Raji (cell line): ENCODE results near the gene ZNF554.

Experiments used
- POLR2A ChIP-seq: IDR thresholded peaks from 2 replicates; pipeline ENCODE4 v1.6.1; 2011; ENCODE audit warnings: low read depth, low read length, control low read depth; ENCODE audit not compliant: insufficient read depth

The ZNF554 gene

GRCh38 chr19:2810141-2811091 lies 9.3 kb upstream of the ZNF554 start:
- no peak for TF ChIP-seq POLR2A

GRCh38 chr19:2811221-2811722 lies 8.4 kb upstream of the ZNF554 start:
- no peak for TF ChIP-seq POLR2A

GRCh38 chr19:2811735-2812413 lies 7.8 kb upstream of the ZNF554 start:
- no peak for TF ChIP-seq POLR2A

GRCh38 chr19:2812414-2813234 lies 7.0 kb upstream of the ZNF554 start:
- TF ChIP-seq POLR2A, result no peak

- no peak for TF ChIP-seq POLR2A
Measured at GRCh38 chr19:2813235-2814160, 6.2 kb upstream of the ZNF554 start.

GRCh38 chr19:2814426-2814825 lies 5.2 kb upstream of the ZNF554 start:
- TF ChIP-seq POLR2A, result no peak

GRCh38 chr19:2815191-2815614 lies 4.5 kb upstream of the ZNF554 start:
- no peak for TF ChIP-seq POLR2A

GRCh38 chr19:2815923-2816322 lies 3.7 kb upstream of the ZNF554 start:
- no peak for TF ChIP-seq POLR2A

GRCh38 chr19:2816641-2817040 lies 3.0 kb upstream of the ZNF554 start:
- TF ChIP-seq POLR2A, result no peak

- no peak for TF ChIP-seq POLR2A
Measured at GRCh38 chr19:2820112-2820702, 539 bp downstream of the ZNF554 start.

GRCh38 chr19:2822846-2823245 lies 3.2 kb downstream of the ZNF554 start:
- no peak for TF ChIP-seq POLR2A

- TF ChIP-seq POLR2A, result no peak
Measured at GRCh38 chr19:2823646-2824045, 4.0 kb downstream of the ZNF554 start.

GRCh38 chr19:2824129-2824528 lies 4.5 kb downstream of the ZNF554 start:
- no peak for TF ChIP-seq POLR2A

GRCh38 chr19:2827022-2827421 lies 7.4 kb downstream of the ZNF554 start:
- TF ChIP-seq POLR2A, result no peak
